KOPT-K1 (cell line): ENCODE results near the gene GALNS.

ENCODE experiments used
- H3K27ac ChIP-seq: fragments of 200-600 bp; sonication (generic); 2 replicates; pipeline ENCODE4 v1.5.1; 2016; ENCODE audit warnings: antibody characterized with exemption, mild to moderate bottlenecking, low read depth, low read length; ENCODE audit not compliant: poor library complexity, severe bottlenecking
- H3K36me3 ChIP-seq: fragments of 200-600 bp; sonication (generic); 2 replicates; pipeline ENCODE4 v1.5.1; 2017; ENCODE audit warnings: antibody characterized with exemption, mild to moderate bottlenecking, low read length, moderate library complexity; ENCODE audit not compliant: insufficient read depth
- H3K9me3 ChIP-seq: fragments of 200-600 bp; sonication (generic); 2 replicates; pipeline ENCODE4 v1.5.1; 2017; ENCODE audit warnings: antibody characterized with exemption, low read length, mild to moderate bottlenecking; ENCODE audit not compliant: insufficient read depth, poor library complexity, severe bottlenecking

GALNS gene

GRCh38 chr16:88770461-88771293 lies 86.1 kb downstream of the GALNS start:
- no peak overlapping the region for H3K27ac ChIP-seq
- H3K9me3 ChIP-seq = no peaks in the 10 kb centered on the region
- peaks cover 79% of the 10 kb centered on the region for H3K36me3 ChIP-seq

GRCh38 chr16:88769617-88770460 lies 86.9 kb downstream of the GALNS start:
- H3K27ac ChIP-seq = no peak overlapping the region

GRCh38 chr16:88768071-88768783 lies 88.5 kb downstream of the GALNS start:
- peaks cover 82% of the 10 kb centered on the region for H3K36me3 ChIP-seq
- no peak overlapping the region for H3K27ac ChIP-seq
- H3K9me3 ChIP-seq = no peaks in the 10 kb centered on the region

More at GRCh38 chr16:88769617-88770460, 86.9 kb downstream of the GALNS start:
- H3K9me3 ChIP-seq = no peaks in the 10 kb centered on the region
- H3K36me3 ChIP-seq = peaks cover 79% of the 10 kb centered on the region

GRCh38 chr16:88767546-88768070 lies 89.1 kb downstream of the GALNS start:
- H3K27ac ChIP-seq = no peak overlapping the region

GRCh38 chr16:88766975-88767374 lies 89.8 kb downstream of the GALNS start:
- Histone ChIP-seq H3K36me3 (peaks cover 82% of the 10 kb centered on the region), H3K27ac (no peak overlapping the region)

More at GRCh38 chr16:88767546-88768070, 89.1 kb downstream of the GALNS start:
- Histone ChIP-seq H3K36me3 (peaks cover 82% of the 10 kb centered on the region), H3K9me3 (no peaks in the 10 kb centered on the region)

GRCh38 chr16:88764913-88765349 lies 91.8 kb downstream of the GALNS start:
- Histone ChIP-seq H3K27ac (peak overlapping the region; percentile 9), H3K9me3 (no peaks in the 10 kb centered on the region), H3K36me3 (peaks cover 79% of the 10 kb centered on the region)

More at GRCh38 chr16:88766975-88767374, 89.8 kb downstream of the GALNS start:
- H3K9me3 ChIP-seq = no peaks in the 10 kb centered on the region

- no peaks in the 10 kb centered on the region for H3K9me3 ChIP-seq
- no peak overlapping the region for H3K27ac ChIP-seq
- peaks cover 73% of the 10 kb centered on the region for H3K36me3 ChIP-seq
Measured at GRCh38 chr16:88764080-88764479, 92.7 kb downstream of the GALNS start.
